ENCODE results near the gene PIP5K1B.

DNA sequence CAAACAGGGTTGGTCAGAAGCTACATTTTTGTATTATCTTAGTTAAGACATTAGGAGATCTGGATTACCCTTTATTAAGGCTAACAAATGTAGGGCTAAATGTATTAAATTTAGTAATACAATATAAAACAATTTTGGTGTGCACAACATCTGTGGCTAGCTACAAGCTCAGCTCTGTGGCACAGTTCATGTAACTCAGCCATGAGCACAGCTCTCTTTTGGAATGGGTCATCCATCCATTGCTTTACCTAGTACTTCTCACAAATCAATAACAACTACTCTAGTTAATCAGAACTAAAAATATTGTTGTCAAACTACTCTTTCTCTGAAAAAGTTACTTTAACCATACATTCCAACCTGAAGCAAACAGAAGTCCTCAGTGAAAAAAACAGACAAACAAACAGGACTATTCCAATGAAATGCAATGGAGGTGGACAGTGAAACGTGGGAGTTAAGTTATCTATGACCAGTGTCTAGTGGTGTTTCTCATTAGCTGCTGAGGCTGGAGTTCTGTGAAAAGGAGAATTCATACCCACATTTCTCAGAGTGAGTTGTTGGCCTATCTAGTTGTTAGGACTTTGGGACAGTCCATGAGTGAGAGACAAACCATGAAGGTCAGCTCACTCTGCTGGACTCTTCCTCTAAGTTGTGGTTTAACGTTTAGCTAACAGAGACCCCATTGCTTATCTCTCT is 55.1 kb downstream of the PIP5K1B start:
- TF ChIP-seq, protein P1, sequence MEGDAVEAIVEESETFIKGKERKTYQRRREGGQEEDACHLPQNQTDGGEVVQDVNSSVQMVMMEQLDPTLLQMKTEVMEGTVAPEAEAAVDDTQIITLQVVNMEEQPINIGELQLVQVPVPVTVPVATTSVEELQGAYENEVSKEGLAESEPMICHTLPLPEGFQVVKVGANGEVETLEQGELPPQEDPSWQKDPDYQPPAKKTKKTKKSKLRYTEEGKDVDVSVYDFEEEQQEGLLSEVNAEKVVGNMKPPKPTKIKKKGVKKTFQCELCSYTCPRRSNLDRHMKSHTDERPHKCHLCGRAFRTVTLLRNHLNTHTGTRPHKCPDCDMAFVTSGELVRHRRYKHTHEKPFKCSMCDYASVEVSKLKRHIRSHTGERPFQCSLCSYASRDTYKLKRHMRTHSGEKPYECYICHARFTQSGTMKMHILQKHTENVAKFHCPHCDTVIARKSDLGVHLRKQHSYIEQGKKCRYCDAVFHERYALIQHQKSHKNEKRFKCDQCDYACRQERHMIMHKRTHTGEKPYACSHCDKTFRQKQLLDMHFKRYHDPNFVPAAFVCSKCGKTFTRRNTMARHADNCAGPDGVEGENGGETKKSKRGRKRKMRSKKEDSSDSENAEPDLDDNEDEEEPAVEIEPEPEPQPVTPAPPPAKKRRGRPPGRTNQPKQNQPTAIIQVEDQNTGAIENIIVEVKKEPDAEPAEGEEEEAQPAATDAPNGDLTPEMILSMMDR (IDR thresholded peaks at IDR 0.05; ENCODE audit: insufficient read depth, low read depth, low read length): no peak
- TF ChIP-seq EZH2 (IDR thresholded peaks at IDR 0.05; ENCODE audit: insufficient read depth, low read length): no peak

All from astrocyte (in vitro differentiated cells and primary cell).